Ascending aorta (tissue), 2 donors: ENCODE results near the gene TRANK1. TPM values are rescaled to one million over a fixed set of nuclear protein-coding genes. Genes with fewer than 3 reads are reported as not detected.

Experiments used
- DNase-seq, 2 donors: peaks; one replicate each; pipeline ENCODE4 v3.0.0-alpha.2; 2019; ENCODE audit warnings: low spot score in 2 of 2
- H3K27ac ChIP-seq, 2 donors: fragments of 200-600 bp; sonication (generic); one replicate each; pipeline ENCODE4 v1.5.1; 2016 to 2017; ENCODE audit warnings: mild to moderate bottlenecking in 1 of 2
- H3K27me3 ChIP-seq: fragments of 200-600 bp; sonication (generic); one replicate; pipeline ENCODE4 v1.5.1; 2017
- H3K36me3 ChIP-seq, 2 donors: fragments of 200-600 bp; sonication (generic); one replicate each; pipeline ENCODE4 v1.5.1; 2016
- H3K4me1 ChIP-seq, 2 donors: fragments of 200-600 bp; sonication (generic); one replicate each; pipeline ENCODE4 v1.5.1; 2016 to 2017; ENCODE audit warnings: mild to moderate bottlenecking in 1 of 2
- H3K4me3 ChIP-seq, 2 donors: fragments of 200-600 bp; sonication (generic); one replicate each; pipeline ENCODE4 v1.5.1; 2016 to 2017; ENCODE audit warnings: mild to moderate bottlenecking in 1 of 2
- H3K9me3 ChIP-seq, 2 donors: fragments of 200-600 bp; sonication (generic); one replicate each; pipeline ENCODE4 v1.5.1; 2016
- intact Hi-C: fragments of 100-400 bp; cut with DNase I; formaldehyde crosslinking; loops from one replicate; pipeline ENCODE4 v1.15.1; 2023
- total RNA-seq: library from RNA; depleted of rRNA; stranded (reverse); fragments of >200 nt; gene quantifications from one replicate; pipeline ENCODE4 v1.1.0, GENCODE V29; 2016
- TF ChIP-seq, protein P1 (sequence below), 3 experiments: fragments of 200-600 bp in 2 of 3; fragments of 450-650 bp in 1 of 3; sonication (generic) in 2 of 3; IDR thresholded peaks; one replicate each; pipeline ENCODE4 v1.5.1; 2016 to 2019; ENCODE audit warnings: antibody characterized with exemption in 3 of 3, mild to moderate bottlenecking in 1 of 3, moderate library complexity in 1 of 3

Gene TRANK1
- total RNA-seq, 1 donor from 2014 or later, result 14.8 TPM

DNA sequence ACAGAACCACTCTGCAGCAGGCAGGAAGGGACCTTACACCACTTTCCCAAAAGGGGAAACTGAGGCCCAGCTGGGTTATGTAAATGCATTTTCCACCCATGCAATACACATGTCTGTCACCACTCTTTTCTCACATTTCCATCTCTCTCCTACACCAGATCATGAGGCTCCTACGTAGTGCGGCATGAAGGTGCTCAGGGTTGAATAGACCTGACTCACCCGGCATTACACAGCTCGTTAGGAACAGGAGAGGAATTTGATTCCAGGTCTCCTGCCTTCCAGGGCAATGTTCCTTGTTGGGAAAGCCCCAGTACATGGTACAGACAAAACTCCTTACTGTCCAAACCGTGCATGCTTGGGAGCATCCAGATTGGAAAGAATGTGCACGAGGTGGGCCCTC lies 118.6 kb downstream of the TRANK1 start:
- no peaks in the 10 kb centered on the region for H3K9me3 ChIP-seq
- no peaks in the 10 kb centered on the region for H3K27me3 ChIP-seq
- peaks cover 15 to 33% of the 10 kb centered on the region in 2 donors for H3K36me3 ChIP-seq
- TF ChIP-seq, protein P1, sequence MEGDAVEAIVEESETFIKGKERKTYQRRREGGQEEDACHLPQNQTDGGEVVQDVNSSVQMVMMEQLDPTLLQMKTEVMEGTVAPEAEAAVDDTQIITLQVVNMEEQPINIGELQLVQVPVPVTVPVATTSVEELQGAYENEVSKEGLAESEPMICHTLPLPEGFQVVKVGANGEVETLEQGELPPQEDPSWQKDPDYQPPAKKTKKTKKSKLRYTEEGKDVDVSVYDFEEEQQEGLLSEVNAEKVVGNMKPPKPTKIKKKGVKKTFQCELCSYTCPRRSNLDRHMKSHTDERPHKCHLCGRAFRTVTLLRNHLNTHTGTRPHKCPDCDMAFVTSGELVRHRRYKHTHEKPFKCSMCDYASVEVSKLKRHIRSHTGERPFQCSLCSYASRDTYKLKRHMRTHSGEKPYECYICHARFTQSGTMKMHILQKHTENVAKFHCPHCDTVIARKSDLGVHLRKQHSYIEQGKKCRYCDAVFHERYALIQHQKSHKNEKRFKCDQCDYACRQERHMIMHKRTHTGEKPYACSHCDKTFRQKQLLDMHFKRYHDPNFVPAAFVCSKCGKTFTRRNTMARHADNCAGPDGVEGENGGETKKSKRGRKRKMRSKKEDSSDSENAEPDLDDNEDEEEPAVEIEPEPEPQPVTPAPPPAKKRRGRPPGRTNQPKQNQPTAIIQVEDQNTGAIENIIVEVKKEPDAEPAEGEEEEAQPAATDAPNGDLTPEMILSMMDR (IDR thresholded peaks at IDR 0.05), result no peak
- DNase-seq, result no peak
- no peak overlapping the region for H3K4me3 ChIP-seq
- intact Hi-C loops, result no loop called here
- H3K27ac ChIP-seq, result no peak overlapping the region
- no peaks in the 10 kb centered on the region for H3K4me1 ChIP-seq

DNA sequence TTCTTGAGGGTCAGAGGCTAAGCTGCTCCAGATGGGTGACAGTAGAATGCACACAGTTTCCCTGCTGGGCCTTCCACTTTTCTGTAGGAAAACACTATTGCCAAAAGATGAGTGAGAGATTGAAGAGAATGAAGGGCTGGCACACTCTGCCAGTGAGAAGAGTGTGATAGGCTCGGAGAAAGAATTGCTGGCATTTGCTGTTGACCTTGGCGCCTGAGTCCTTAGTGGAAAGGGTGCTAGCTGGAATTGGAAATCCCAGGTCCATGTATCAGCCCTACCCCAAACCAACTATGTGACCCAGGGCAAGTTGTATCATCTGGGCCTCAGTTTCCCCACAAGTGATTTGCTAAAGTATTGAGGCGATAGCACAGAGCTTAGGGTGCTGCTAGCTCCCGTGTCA lies 120.4 kb downstream of the TRANK1 start:
- intact Hi-C loops, result no loop called here
- Histone ChIP-seq H3K27ac (no peak overlapping the region), H3K4me1 (no peaks in the 10 kb centered on the region), H3K36me3 (peaks cover 10 to 20% of the 10 kb centered on the region in 2 donors), H3K4me3 (no peak overlapping the region), H3K9me3 (no peaks in the 10 kb centered on the region), H3K27me3 (no peaks in the 10 kb centered on the region)
- DNase-seq, result no peak
- TF ChIP-seq, protein P1 (IDR thresholded peaks at IDR 0.05), result no peak

DNA sequence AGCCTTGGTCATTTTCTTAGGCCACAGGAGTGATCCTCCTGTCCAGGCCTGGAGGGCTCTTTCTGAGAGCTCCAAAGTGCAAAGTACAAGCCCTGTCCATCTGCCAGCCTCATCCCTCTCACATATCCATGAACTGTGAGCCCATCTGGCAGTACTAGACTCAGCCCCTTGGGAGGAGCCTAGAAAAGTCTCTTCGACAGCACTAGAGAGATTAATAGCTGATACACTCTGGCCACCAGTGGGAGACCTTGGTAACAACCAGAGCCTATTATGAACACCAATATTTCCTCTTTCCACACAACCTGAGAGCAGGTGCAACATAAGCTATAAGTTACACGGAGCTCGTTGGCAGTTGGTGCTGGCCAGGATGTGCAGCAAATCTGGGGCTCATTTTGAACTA lies 121.0 kb downstream of the TRANK1 start:
- Histone ChIP-seq H3K27ac (no peak overlapping the region), H3K4me1 (no peaks in the 10 kb centered on the region), H3K27me3 (no peaks in the 10 kb centered on the region), H3K36me3 (peaks cover 7 to 17% of the 10 kb centered on the region in 2 donors), H3K4me3 (no peak overlapping the region), H3K9me3 (no peaks in the 10 kb centered on the region)
- intact Hi-C loops, result no loop called here
- TF ChIP-seq, protein P1 (IDR thresholded peaks at IDR 0.05), result no peak
- DNase-seq, result no peak

DNA sequence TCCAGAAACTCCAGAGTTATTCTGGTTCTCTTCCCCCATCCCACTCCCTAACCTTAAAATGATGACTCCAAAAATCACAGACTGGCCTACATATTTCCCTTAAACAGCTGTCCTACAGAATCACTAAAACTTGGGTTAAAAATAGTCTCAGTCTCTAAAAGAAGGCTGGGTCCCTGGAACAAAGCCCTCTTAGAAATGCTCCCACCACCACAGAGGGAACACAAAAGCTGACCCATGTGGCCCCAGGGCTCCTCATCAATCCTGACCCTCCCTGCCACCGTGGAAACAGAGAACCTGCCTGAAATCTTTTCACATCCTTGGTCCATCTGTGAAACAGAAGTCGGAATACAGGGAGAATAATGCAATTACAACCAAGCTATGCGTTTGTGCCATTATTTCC lies 124.8 kb downstream of the TRANK1 start:
- TF ChIP-seq, protein P1 (IDR thresholded peaks at IDR 0.05), result no peak
- DNase-seq, result no peak

DNA sequence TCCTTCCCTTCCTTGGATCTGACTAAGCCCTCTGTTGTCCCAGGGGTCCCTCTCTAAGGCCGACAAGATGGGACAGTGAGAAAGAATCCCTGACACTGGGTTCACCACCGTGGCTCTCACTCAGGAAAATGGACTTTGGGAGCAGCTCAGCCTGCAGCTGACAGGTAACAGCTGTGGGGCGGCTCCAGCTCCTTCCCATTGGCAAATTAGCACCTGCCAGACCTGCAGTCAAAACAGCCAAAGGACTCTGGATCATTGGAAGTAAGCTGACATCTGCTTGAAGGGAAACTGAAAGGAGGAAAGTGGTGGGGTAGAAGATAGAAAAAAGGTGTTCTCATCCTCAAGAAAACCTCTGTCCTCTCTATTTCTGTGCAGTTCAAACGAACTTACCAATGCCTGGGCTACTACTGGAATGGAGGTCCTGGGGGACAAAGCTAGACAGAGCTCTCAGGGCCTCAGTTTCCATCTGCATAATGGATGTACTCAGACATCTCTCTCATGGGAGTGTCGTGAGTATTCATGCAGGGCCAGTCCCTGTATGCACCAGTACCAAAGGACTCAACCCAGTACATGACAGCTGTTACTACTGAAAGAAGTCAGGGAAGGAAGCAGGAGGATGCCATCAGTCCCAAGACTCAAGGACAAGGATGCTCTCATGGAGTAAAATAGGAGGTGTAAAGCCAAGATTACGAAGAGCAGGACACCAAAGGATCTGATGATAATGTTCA lies 126.9 kb downstream of the TRANK1 start:
- H3K4me1 ChIP-seq, result no peaks in the 10 kb centered on the region
- no peaks in the 10 kb centered on the region for H3K27me3 ChIP-seq
- no peaks in the 10 kb centered on the region for H3K9me3 ChIP-seq
- no peak overlapping the region for H3K27ac ChIP-seq
- intact Hi-C loops, result no loop called here
- TF ChIP-seq, protein P1 (IDR thresholded peaks at IDR 0.05), result no peak
- H3K36me3 ChIP-seq, result no peaks in the 10 kb centered on the region
- no peak for DNase-seq
- H3K4me3 ChIP-seq, result no peak overlapping the region

More for the DNA sequence above, 124.8 kb downstream of the TRANK1 start:
- Histone ChIP-seq H3K4me3 (no peak overlapping the region), H3K4me1 (no peaks in the 10 kb centered on the region), H3K27ac (no peak overlapping the region), H3K36me3 (no peaks in the 10 kb centered on the region), H3K27me3 (no peaks in the 10 kb centered on the region), H3K9me3 (no peaks in the 10 kb centered on the region)
- intact Hi-C loops, result no loop called here
